RWPE1 (cell line): ENCODE measurements around the gene SPC24.
A peak's percentile ranks its signal among the peaks of the same experiment; 100 is the strongest.
"Not testable (repeated sequence)": the region's sequence is repeated elsewhere in the genome, so short reads cannot be mapped to it uniquely, and the experiment has no call there.

ENCODE experiments used
- CTCF ChIA-PET: fragments of 350-600 bp; sonication (Branson Sonifier 250); formaldehyde crosslinking; extraction: SDS; loops from one replicate; lab custom pipeline; 2021; lab: Yijun Ruan, JAX
- POLR2A ChIA-PET: fragments of 400-600 bp; formaldehyde crosslinking; extraction: SDS; loops from one replicate; lab custom pipeline; 2020; ENCODE audit warnings: antibody characterized with exemption; ENCODE audit not compliant: low non-redundant PET; lab: Yijun Ruan, JAX
- DNase-seq: peaks from one replicate; pipeline ENCODE4 v3.0.0; 2012; ENCODE audit warnings: low spot score
- H3K27ac ChIP-seq: fragments of 450-650 bp; 2 replicates; pipeline ENCODE4 v1.5.1; 2017
- TF ChIP-seq, protein P1 (sequence below): fragments of 450-650 bp; conservative IDR thresholded peaks from 2 replicates; pipeline ENCODE4 v1.5.1; 2017; ENCODE audit warnings: low read depth, mild to moderate bottlenecking

Gene SPC24

DNA sequence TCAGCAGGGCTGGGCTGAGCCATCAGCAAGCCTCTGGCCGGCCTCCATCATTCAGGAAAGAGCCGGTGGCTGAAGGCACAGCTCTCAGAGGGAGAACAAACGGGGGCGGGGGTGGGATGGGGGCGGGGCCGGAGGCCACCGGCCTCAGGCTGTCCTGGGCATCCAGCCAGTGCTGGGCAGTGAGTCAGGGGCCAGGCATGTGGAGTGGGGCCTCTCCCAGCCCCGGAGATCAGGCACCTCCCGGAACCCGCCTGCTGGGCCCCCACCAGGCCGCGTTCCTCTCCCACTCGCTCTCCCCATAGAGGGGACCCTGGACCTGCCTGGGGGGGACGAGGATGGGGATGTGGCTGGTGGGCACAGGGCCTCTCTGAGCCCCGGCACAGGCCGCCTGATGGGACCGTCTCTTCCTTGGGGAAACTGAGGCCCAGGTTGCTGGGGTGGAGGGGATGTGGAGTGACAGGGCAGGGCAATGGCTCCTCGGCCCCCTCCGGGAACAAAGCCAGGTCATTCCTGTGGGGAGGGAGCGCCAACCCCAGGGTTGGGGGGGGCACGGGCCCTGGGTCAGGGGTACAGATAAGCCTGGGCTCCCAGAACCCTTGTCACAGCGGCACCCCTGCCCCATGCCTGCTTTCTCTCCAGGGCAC is 12.9 kb downstream of the SPC24 start:
- ChIA-PET CTCF (interaction anchor here (0.7 kb wide), 1 partner anchor 132 kb away, joined by 3 read pairs; no protein-coding TSS in a partner anchor), POLR2A (interaction anchor here (0.6 kb wide), 1 partner anchor 1314 kb away, joined by 7 read pairs; no protein-coding TSS in a partner anchor)
- peak overlapping the region; percentile 100 for H3K27ac ChIP-seq
- TF ChIP-seq, protein P1, sequence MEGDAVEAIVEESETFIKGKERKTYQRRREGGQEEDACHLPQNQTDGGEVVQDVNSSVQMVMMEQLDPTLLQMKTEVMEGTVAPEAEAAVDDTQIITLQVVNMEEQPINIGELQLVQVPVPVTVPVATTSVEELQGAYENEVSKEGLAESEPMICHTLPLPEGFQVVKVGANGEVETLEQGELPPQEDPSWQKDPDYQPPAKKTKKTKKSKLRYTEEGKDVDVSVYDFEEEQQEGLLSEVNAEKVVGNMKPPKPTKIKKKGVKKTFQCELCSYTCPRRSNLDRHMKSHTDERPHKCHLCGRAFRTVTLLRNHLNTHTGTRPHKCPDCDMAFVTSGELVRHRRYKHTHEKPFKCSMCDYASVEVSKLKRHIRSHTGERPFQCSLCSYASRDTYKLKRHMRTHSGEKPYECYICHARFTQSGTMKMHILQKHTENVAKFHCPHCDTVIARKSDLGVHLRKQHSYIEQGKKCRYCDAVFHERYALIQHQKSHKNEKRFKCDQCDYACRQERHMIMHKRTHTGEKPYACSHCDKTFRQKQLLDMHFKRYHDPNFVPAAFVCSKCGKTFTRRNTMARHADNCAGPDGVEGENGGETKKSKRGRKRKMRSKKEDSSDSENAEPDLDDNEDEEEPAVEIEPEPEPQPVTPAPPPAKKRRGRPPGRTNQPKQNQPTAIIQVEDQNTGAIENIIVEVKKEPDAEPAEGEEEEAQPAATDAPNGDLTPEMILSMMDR: no peak
- DNase-seq: peak; percentile 91

DNA sequence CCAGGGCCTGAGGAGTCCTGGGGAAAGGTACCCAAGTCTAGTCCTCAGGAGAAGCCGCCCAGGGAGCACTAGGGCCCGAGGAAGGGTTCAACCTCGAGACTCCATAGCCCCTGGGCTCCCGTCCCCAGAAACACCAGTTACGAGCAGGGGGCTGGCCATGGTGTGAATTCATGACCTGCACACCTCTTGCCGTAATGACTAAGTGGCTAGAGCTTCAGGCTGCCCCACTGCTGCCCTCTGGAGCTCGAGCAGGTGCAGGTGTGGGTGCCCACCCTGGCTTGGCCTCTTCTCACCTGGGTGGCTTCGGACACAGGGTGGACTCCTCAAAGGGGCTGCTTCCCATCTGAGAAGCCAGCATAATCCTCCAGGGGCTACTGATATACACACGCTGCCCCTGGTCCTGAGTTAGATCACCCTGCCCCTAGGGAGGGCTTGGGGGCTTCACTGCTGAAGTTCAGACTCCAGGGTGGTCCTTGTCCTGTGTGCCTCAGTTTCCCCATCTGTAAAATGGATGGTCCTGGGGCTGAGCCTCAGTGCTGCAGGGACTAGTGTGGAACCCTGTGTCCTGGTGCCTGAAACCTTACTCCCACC is 13.6 kb downstream of the SPC24 start:
- CTCF ChIA-PET: interaction anchor here (0.6 to 0.7 kb wide), 2 partner anchors 11 to 133 kb away, joined by 3 read pairs; no protein-coding TSS in a partner anchor
- POLR2A ChIA-PET: no interaction called here
- TF ChIP-seq, protein P1: no peak
- H3K27ac ChIP-seq: peak overlapping the region; percentile 100
- no peak for DNase-seq

DNA sequence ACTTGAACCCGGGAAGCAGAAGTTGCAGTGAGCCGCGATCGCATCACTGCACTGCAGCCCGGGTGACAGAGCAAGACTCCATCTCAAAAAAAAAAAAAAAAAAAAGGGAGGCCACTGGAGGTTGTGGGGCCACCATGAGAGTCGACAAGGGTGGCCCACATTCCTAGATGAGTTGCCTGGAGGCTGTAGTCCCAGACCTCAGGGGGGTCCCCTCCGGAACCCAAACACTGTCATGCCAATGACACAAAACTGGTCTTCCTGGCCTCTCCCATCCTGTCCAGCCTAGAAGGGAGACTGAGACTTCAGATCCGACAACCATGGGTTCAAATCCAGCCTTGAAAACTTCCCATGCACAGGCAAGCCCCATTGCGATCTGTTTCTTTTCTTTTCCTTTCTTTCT is 14.7 kb downstream of the SPC24 start:
- ChIA-PET POLR2A (interaction anchor here (0.6 kb wide), 1 partner anchor 14 kb away, joined by 3 read pairs; no protein-coding TSS in a partner anchor), CTCF (no interaction called here)
- TF ChIP-seq, protein P1: no peak
- no peak for DNase-seq
- peak overlapping the region; percentile 100 for H3K27ac ChIP-seq

DNA sequence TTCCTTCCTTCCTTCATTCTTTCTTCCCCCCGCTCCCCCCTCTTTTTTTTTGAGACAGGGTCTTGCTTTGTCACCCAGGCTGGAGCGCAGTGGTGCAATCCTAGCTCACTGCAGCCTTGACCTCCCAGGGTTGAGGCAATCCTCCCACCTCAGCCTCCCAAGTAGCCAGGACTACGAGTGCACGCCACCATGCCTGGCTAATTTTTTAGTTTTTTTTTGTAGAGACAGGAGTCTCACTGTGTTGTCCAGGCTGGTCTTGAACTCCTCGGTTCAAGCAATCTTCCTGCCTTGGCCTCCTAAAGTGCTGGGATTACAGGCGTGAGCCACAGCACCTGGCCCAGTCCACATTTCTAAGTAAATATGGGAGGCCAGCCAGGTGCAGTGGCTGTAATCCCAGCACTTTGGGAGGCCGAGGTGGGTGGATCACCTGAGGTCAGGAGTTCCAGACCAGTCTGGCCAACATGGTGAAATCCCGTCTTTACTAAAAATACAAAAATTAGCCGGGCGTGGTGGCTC is 15.5 kb downstream of the SPC24 start:
- DNase-seq, POLR2A ChIA-PET, CTCF ChIA-PET: not testable (repeated sequence)
- H3K27ac ChIP-seq: peak overlapping the region; percentile 100

DNA sequence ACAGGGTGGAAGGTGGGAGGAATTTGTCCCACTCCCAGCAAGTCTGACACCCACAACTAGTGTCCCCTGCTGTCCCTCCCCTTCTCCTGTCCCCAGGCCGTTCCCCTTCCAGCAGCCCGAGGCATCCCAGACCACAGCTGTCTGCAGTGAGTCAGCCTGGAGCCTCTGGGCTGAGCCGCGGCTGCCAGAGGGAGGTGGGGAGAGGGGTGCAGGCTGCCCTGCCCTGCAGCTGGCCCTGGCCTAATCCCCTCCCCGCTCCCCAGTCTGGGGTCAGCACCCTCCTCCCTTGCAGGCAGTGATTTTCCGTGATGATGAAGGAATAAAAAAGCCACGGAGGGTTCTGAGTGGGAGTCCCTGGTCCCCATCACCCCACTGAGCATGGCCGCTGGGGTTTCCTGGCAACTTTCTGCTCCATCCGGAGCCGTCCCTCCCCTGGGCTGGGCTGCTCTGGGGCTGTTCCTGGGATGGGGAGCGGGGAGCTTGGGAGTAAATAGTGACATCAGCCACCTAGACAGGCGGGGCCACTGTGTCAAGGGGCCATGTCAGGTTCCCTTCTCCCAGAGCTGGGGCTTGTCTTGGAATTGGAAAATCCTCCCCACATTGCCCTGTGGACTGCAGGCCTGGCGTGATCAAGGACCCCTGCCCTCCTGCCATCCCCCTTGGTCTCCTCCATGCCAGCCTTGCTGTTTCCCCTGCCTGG is 16.8 kb downstream of the SPC24 start:
- ChIA-PET POLR2A (interaction anchor here (0.6 kb wide), 1 partner anchor 51 kb away, joined by 3 read pairs; no protein-coding TSS in a partner anchor), CTCF (interaction anchor here (0.6 to 1.1 kb wide), 7 partner anchors 13 to 81 kb away, joined by 3 to 5 read pairs (median 4); no protein-coding TSS in a partner anchor)
- TF ChIP-seq, protein P1: no peak
- H3K27ac ChIP-seq: peak overlapping the region; percentile 100
- DNase-seq: peak; percentile 55

DNA sequence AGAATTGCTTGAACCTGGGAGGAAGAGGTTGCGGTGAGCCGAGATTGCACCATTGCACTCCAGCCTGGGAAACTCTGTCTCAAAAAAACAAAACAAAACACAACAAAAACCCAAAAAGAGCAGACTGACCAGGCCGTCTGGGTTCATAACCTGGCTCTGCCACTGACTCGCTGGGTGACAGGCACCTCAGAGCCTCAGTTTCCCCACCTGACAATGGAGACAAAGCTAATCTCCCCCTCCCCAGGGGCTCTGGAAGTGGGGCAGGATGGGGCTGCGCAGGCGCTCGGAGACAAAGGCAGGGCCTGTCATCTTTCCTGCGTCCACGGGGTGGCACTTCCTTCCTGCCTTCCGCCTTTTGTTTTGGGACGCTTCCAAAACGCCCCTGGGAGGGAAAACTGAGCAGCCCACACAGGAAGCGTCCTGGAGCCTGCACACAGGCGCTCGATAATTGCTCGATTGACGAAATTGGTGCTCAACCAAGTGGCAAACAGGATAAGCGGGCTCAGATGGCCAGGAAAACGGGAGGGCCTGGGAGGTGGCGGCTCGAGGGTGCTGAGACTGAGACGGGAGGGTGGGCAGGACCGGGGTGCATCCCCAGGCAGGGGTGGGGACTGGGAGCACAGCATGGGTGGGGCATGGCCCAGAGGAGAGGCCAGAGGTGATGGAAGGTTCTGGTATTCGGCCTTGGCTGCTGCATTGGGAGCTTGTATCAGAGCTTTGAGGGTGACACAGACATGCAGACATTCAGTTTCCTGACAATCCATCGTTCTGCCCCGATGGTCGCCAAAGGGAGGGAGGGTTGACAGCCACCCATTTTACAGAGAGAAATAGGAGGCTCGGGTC is 17.8 kb downstream of the SPC24 start:
- H3K27ac ChIP-seq: peak overlapping the region; percentile 100
- TF ChIP-seq, protein P1: peak; percentile 85
- ChIA-PET CTCF (interaction anchor here (0.6 to 1.7 kb wide), 13 partner anchors 12 to 156 kb away, joined by 3 to 5 read pairs (median 4); no protein-coding TSS in a partner anchor), POLR2A (interaction anchor here (0.6 kb wide), 1 partner anchor 52 kb away, joined by 3 read pairs; no protein-coding TSS in a partner anchor)
- peak; percentile 82 for DNase-seq
